HG02852 (cell line): ENCODE measurements around the gene NOP16.
A peak's percentile ranks its signal among the peaks of the same experiment; 100 is the strongest.

Experiments used
- ATAC-seq: cut with Tn5 transposase; IDR thresholded peaks from one replicate; pipeline ENCODE4 v1.9.1; 2021; ENCODE audit warnings: mild to moderate bottlenecking, moderate library complexity; ENCODE audit not compliant: unreplicated experiment

Gene NOP16, protein sequence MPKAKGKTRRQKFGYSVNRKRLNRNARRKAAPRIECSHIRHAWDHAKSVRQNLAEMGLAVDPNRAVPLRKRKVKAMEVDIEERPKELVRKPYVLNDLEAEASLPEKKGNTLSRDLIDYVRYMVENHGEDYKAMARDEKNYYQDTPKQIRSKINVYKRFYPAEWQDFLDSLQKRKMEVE

GRCh38 chr5:176388444-176389134 lies at the start of gene NOP16, which contains the start of gene HIGD2A:
NOP16 (minus strand) TSS chr5:176388598; CDS start chr5:176388539, 59 bp downstream.
HIGD2A (plus strand) TSS chr5:176388751; CDS start chr5:176388820, 69 bp downstream.
- peak; percentile 90 for ATAC-seq

DNA sequence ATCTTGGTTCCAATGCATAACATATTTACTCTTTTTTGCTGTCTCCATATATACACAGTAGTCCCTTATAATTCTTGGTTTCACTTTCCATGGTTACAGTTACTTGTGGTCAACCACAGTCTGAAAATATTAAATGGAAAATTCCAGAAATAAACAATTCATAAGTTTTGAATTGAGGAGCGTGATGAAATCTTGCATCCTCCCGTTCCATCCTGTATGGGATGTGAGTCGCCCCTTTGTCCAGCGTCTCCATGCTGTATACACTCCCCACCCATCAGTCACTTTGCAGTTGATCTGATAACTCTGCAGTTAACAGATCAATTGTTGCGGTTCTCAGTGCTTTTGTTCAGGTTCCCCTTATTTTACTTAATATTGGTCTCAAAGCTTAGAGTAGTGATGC lies 48.3 kb upstream of the NOP16 start:
- ATAC-seq, result no peak

DNA sequence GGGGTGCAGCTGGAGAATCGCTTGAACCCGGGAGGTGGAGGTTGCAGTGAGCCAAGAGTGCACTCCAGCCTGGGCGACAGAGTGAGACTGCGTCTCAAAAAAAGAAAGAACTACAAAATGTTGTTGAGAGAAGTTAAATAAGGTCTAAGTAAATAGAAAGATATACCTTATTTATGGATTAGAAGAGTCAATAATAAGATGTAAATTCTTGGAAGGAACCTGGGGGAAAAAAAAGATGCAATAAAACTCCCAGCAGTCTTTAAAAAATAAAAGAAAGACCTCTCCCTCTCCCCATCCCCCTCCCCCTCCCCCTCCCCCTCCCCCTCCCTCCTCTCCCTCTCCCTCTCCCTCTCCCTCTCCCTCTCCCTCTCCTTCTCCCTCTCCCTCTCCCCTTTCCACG lies 44.3 kb upstream of the NOP16 start:
- no peak for ATAC-seq

- no peak for ATAC-seq
Measured at GRCh38 chr5:176429972-176430371, 41.6 kb upstream of the NOP16 start.

- no peak for ATAC-seq
Measured at GRCh38 chr5:176427971-176428370, 39.6 kb upstream of the NOP16 start.

DNA sequence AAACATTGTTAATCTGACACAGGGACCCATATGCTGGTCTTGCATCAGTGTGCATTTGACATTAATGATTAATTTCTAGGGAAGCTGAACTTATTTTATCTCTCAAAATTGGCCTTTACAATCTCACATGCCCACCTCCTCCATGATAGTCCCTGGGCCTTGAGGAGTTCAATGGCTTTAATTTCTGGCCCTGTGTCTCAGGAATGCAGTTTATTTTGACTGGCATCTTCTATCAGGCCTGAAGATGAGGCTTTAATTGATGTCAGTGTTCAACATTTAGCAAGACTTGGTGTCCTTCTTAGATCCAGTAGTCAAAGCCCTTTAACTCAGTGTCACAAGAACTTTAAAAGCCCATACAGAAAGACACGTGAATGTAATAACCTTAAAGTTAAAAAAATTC lies 38.5 kb upstream of the NOP16 start:
- no peak for ATAC-seq

DNA sequence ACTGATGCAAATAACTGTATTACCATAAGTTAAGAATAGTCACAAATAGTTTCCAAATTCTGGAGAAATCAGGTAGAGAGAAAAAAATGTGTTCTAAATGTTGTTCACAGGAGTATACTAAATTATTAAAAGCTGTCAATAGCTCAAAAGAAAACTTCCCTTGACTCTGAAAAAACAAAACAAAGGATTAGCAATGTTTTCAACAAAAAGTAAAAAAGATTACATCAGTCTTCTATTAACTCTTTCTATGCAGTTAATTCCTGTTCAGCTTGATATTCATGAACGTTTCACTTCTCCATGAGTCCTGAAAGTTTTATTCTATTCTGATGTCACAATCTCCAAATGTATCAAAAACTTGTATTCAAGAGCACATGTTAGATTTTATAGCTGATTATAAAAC lies 37.4 kb upstream of the NOP16 start:
- no peak for ATAC-seq

DNA sequence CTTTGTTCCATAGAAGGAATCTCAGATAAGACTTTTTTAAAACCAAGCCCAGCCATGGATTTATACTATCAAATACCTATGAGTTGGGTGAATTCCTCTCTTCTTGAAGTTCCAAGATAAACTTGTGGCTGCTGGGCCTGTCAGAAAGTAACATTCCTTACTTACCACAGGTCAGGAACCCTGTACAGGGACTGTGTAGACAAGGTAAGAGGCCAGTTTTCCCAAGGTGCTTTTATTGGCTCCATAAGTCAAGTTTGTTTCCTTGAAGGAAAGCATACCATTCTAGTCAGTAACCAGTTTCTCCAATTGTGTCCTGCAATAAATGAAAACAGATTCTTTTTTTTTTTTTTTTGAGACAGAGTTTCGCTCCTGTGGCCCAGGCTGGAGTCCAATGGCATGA lies 36.7 kb upstream of the NOP16 start:
- no peak for ATAC-seq

GRCh38 chr5:176424181-176424580 lies 35.8 kb upstream of the NOP16 start:
- no peak for ATAC-seq

DNA sequence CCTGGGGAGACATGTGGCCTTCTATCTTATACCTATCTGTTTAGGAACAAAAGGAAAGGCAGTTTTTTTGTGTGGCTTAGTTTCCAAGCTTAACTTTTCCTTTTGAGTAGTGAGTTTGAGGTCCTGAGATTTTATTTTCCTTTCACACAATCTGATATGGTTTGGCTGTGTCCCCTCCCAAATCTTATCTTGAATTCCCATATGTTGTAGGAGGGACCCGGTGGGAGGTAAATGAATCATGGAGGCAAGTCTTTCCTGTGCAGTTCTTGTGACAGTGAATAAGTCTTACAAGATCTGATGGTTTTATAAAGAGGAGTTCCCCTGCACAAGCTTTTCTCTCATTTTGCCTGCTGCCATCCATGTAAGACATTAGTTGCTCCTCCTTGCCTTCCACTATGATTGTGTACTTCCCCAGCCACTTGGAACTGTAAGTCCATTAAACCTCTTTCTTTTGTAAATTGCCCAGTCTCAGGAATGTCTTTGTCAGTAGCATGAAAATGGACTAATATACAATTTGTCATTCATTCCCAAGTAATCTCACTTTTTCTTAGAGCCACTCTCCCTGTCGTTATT lies 32.7 kb upstream of the NOP16 start:
- no peak for ATAC-seq

DNA sequence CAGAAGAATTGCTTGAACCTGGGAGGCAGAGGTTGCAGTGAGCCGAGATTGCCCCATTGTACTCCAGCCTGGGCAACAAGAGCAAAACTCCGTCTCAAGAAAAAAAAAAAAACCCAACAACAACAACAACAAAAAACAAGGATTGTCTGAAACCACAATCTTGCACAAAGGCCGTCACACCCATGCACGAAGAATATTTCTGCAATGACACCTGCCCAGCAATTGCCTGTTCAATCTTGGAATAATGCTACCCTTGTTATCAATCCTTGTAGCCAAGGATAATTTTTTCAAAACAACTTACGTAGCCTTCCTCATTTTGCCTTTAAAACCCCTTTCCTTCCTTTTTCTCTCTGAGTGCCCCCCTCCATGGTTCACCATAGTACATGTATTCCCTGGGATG lies 31.7 kb upstream of the NOP16 start:
- ATAC-seq, result no peak

- no peak for ATAC-seq
Measured at GRCh38 chr5:176418251-176418650, 29.9 kb upstream of the NOP16 start.

DNA sequence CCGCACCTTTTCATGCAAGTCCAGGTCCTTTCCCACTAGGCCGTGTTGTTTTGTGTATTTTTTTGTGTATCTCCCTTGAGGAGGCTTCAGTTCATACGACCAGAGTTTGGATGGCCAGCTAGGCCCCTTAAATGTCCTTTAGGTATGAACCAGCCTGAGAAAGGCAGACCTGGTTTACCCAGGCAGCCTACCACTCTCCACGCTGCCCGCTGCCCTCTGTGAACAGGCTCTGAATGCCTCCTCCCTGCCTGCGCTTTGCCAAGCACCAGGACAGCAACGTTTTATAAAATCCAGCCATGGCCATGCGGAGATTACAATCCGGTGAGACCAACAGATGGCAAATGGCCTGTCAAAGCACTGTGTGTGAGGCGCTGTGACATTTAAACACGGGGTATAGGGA lies 28.6 kb upstream of the NOP16 start:
- no peak for ATAC-seq

DNA sequence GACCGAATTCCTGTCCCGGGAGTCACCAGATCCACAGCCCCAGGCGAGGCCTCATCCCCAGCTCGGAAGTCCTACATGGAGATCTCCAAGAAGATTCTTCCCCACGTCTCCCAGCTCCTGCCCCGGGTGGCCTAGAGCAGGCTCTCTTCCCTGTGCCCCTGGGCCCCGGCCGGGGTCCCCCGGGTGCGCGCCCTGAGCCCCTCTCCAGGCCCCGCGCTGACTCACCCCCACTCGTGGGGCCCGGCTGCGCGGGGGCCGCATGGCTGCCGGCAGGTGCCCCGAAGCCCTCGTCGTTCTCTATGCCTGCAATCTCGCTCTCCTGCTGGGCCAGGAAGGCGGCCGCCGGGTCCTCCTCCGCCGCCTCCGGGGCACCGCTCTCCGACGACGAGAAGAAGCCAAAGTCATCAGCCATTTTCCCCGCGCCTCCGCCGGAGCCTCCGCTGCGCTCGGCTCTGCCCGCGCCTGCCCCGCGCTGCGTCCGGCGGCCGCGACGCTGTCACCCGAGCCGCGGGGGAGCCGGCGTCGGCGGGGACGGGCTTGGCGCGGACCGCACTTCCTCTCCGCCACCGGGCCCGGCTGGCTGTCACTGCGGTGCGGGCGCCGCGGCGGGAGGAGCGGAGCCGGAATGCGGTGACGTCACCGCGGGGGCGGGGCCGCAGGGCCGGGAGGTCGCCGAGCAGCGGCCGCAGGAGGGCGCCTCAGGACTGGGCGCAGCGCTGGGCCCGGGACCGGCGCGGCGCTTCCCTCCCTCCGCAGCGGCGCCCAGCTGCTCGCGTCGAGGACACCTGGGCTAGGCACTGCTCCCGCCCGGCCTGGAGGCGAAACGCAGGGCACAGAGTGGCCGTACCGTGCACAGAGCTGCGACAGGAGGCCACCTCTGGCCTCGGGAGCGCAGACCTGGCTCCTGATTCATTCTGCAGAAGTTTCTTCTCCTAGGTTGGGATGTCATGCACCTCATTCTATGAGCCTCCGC lies 27.8 kb upstream of the NOP16 start, which contains the start of gene CLTB:
TSS of gene CLTB (minus strand) at position 588 of the 973 bp plus-strand sequence. CDS start at position 412, 176 bp downstream.
- peak; percentile 91 for ATAC-seq

GRCh38 chr5:176415240-176415951 lies 27.0 kb upstream of the NOP16 start:
- peak; percentile 5 for ATAC-seq

- no peak for ATAC-seq
Measured at GRCh38 chr5:176414704-176415103, 26.3 kb upstream of the NOP16 start.

DNA sequence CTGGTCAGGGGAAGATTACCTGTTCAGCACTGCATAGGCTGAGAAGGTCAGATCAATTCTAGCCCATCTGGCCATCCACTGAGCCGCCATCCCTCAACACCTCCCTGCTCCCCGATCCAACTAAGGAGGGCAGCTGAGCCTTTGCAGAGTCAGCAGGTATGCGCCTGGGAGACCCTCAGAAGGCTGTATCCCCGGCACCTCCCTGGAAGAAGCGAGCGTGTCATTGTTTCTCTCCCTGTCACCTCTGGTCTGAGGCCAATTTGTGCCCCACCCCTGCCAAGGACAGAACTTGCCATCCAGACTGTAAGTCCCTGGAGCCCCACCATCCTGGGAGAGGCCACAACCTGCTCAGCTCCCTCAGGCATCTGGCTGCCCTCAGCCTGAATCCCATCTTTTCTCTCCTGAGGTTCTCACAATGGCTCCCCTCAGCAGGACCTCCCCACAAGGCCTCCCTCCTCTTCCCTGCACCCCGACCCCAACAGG lies 25.4 kb upstream of the NOP16 start:
- no peak for ATAC-seq

DNA sequence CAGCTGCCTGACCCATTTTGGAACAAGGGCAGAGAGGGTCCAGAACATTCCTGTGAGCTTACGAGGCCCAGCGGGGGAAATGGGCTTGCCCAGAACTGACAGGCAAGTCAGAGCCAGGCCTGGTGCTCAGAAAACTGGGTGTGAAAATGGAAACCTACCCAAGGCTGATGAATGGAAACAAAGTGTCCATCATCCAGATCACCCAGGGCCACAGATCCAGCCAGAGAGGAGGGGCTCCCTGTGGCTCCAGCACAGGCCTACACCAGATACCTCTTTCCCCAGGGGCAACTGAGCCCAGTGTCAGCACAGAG lies 24.8 kb upstream of the NOP16 start:
- ATAC-seq, result no peak

GRCh38 chr5:176412517-176413254 lies 24.3 kb upstream of the NOP16 start:
- ATAC-seq, result no peak
